OCI-M1 (cell line): ENCODE measurements around the gene LNPEP.

Experiments used
- DNase-seq: peaks from one replicate; lab custom pipeline; 2025; lab: John Stamatoyannopoulos, UW

Gene LNPEP

GRCh38 chr5:96935559-96936430 is at the start of gene LNPEP:
TSS of gene LNPEP (plus strand) at chr5:96936080. CDS start at chr5:96936156, 76 bp downstream.
- DNase-seq = peak; percentile 97

DNA sequence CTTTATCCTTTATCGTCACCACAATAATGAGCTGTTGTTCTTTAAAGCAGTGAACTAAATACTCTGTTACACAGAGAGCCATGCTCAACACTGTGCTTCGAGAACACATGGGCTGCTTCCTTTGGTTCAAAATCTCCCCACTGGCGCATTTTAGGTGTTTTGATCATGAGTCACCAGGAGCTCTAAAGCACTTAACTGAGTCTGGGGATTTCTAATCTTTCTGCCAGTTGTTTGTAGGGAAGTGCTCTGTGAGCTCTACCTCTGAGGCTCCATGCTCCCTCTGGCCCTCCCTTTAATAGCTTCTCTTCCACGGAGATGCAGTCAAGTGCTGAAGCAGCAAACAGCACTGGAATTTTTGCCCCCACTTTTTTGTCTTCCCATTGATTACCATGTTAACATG is 42.5 kb upstream of the LNPEP start:
- no peak for DNase-seq

- no peak for DNase-seq
Measured at GRCh38 chr5:96896276-96896675, 39.6 kb upstream of the LNPEP start.

DNA sequence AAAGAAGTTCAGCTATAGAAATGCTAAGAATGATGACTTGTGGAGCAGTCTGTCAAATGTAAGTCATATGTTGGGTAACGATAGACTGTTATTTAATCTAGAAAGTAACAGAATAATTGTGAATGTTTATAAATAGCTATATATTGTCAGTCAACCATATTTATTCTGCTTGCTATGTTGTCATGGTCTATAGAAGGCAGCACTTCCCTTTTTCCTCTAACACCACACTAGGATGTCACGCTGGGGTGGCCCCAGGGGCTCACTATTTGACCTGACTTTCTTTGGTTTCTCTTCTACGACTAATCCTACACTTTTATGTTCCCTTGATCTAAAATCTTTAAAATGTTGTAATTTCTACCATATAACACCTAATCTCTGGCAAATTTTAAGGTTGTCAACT is 39.1 kb upstream of the LNPEP start:
- peak; percentile 71 for DNase-seq

GRCh38 chr5:96901384-96901783 is 34.5 kb upstream of the LNPEP start:
- DNase-seq = no peak

GRCh38 chr5:96901841-96902240 is 34.0 kb upstream of the LNPEP start:
- DNase-seq = no peak

GRCh38 chr5:96902876-96903275 is 33.0 kb upstream of the LNPEP start:
- no peak for DNase-seq

GRCh38 chr5:96903300-96903699 is 32.6 kb upstream of the LNPEP start:
- no peak for DNase-seq

DNA sequence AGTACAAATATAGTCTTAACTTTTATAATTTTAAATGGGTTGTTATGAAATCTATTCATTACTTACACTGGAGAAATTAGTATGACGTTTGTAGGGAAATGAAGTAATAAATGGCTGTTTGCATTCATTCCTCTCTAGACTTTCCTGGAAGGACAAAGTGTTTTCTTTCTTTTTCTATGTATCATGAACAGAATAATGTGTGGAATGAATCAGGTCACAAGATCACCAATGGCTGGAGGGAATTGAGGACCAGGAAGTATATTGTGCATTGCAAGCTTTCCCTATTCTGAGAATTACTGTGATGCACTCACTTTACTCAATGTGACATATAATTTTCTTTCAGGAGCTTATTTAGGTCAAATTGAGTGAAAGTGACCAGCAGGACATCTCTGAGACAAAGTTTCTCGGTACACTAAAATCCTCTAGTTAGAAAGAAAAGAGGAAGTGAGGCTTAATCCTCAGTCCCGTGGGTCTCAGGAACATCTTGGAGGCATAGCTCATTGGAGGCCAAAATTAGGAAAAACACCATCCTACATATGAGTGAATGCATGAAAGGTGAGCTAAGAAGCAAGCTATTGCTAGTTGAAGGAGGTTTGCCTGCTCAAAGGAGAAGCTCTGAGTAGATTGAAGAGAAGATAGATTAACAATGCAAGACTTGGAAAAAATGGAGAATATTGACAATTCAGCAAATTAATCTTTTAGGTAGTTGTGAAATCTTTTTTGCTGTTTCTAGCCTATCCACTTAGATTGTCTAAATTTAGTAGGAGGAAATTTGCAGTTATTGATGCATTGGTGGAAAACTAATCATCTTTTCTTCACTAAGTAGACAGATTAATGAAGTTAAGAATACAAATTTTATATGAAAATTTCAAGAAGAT is 31.6 kb upstream of the LNPEP start:
- DNase-seq = peak; percentile 50

DNA sequence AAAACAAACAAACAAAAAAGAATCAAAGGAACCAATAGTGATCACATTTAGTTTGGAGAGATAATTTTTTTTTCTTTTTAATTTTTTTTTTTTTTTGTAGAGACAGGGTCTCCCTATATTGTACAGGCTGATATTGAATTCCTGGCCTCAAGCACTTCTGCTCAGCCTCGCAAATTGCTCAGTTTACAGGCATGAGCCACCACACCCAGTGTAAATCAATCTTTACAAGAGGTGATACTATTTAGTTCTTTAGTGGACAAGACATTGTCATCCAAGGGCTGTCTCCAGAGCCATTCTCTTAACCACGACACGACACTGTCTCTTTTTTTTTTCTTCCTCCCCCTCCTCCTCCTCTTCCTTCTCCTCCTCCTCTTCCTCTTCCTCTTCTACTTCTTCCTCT is 30.0 kb upstream of the LNPEP start:
- DNase-seq = no peak

- DNase-seq = no peak
Measured at GRCh38 chr5:96909003-96909402, 26.9 kb upstream of the LNPEP start.

DNA sequence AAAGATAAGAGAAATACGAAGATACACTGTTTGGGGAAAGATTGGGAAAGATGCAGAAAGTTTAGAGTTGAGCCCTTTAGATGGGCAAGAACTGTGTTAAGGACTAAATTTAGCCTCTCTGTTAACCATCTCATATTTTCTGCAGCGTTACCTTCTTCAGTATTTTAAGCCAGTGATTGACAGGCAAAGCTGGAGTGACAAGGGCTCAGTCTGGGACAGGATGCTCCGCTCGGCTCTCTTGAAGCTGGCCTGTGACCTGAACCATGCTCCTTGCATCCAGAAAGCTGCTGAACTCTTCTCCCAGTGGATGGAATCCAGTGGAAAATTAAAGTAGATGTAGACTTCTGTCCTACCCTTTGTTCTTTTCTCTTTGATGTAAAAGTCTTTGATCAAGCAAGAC is 26.4 kb upstream of the LNPEP start:
- no peak for DNase-seq

GRCh38 chr5:96911139-96911538 is 24.7 kb upstream of the LNPEP start:
- no peak for DNase-seq

- no peak for DNase-seq
Measured at GRCh38 chr5:96913233-96913632, 22.6 kb upstream of the LNPEP start.

DNA sequence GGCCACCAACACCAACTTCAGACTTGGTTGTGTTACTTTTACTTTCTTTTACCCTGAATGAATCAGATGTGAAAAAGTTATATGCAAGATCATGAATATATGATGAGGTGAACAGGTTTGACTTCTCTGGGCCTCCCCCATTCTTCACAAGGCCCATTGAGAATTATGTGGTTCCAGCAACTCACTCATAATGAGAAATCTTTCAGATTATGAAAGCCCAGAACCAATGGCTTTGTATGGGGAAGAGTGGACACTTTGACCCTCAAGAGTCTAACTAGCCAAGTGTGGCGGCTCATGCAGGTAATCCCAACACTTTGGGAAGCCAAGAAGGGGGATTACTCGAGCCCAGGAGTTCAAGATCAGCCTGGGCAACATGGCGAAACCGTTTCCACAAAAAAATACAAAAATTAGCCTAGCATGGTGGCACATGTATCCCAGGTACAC is 16.1 kb upstream of the LNPEP start:
- no peak for DNase-seq

GRCh38 chr5:96920744-96921355 is 15.0 kb upstream of the LNPEP start:
- DNase-seq = peak; percentile 39

DNA sequence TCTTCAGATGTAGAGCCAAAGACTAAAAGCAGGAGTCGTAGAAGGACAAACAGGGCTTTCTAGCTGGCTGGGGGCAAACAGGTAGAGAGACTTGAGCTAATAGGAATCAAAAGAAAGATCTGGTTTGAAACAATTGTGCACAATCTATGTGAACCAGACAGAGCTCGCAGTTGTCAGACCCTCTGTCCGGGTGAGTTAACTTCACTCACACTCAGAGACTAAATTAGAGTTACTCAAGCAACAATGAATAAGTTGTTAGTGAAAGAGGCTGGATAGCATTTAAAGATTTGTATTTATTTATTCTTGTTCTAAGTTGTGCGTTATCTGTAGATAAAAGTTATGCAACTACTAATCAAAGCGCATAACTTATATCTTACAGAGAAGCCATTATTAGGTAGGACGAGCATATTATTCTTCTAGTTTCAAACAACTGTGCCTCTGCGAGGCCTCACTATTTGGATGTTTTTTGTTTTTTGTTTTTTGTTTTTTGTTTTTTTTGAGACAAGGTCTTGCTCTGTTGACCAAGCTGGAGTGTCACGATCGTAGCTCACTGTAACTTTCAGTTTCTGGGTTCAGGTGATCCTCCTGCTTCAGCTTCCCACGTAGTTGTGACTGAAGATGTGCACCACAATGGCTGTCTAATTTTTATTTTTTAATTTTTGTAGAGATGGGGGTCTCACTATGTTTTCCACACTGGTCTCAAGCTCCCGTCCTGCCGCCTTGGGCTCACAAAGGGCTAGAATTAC is 13.2 kb upstream of the LNPEP start:
- DNase-seq = no peak

GRCh38 chr5:96924016-96924443 is 11.8 kb upstream of the LNPEP start:
- no peak for DNase-seq

DNA sequence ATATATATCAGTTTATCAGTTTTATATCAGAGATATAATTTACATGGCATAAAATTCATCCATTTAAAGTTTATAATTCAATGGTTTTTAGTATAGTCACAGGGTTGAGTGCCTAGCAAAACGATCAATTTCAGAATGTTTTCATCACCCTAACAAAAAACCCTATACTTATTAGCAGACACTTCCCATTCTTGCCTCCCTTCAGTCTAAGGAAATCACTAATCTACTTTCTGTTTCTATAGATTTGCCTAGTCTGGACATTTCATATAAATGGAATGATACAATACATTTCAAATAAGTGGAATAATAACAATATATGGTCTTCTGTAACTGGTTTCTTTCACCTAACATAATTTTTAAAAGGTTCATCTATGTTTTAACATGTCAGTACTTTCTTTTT is 9.6 kb upstream of the LNPEP start:
- DNase-seq = peak; percentile 38

DNA sequence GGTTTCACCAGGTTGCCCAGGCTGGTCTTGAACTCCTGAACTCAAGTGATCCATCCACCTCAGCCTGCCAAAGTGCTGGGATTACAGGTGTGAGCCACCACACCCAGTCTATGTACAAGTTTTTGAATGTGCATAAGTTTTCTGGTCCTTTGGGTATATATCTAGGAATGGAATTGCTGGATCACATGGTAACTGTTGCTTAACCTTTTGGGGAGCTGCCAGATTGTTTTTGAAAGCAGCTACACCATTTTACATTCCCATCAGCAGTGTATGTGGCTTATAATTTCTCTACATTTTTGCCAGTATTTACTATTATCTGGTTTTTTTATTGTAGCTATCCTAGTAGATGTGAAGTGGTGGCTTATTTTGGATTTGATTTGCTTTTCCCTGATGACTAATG is 8.9 kb upstream of the LNPEP start:
- DNase-seq = peak; percentile 23

DNA sequence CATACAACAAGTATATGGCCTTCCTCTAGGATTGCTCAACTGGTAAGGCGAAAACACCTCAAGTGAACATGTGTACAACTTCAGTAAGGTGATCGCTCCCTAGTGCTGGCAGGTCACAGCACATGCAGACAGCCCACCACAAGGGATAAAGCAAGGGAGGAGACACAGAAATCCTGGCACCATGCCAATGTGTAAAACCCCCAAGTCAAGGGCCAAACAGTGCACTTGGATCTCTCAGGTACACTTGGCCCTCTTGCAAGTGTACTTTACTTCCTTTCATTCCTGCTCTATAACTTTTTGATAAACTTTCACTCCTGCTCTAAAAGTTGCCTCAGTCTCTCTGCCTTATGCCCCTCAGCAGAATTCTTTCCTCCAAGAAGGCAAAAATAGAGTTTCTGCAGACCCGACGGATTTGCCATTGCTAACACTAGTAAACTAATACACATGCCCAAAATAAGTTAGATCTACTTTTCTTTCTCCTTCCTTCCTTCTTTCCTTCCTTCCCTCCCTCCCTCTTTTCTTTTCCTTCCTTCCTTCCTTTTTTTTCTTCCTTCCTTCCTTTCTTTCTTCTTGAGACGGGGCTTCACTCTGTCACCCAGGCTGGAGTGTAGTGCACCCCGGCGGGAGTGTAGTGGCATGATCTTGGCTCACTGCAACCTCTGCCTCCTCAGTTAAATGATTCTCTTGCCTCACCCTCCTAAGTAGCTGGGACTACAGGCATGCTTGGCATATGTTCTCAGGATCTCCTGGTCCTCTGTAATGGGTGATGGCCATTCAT is 6.8 kb upstream of the LNPEP start:
- DNase-seq = no peak
